SK-N-SH (cell line): Measurements from ENCODE around the gene FNDC11.

Experiments
- CTCF ChIP-seq: fragments of 200-600 bp; sonication (generic); IDR thresholded peaks from 2 replicates; pipeline ENCODE4 v1.6.1; 2017; ENCODE audit warnings: antibody characterized with exemption, mild to moderate bottlenecking, moderate library complexity
- FOXM1 ChIP-seq: IDR thresholded peaks from 2 replicates; pipeline ENCODE4 v1.4.0; 2012; ENCODE audit warnings: low read depth, mild to moderate bottlenecking
- JUND ChIP-seq: IDR thresholded peaks from 2 replicates; pipeline ENCODE4 v1.4.0; 2012
- NRF1 ChIP-seq: IDR thresholded peaks from 2 replicates; pipeline ENCODE4 v1.6.1; 2012; ENCODE audit warnings: low read depth, mild to moderate bottlenecking, low read length
- POLR2AphosphoS5 ChIP-seq: IDR thresholded peaks from 2 replicates; pipeline ENCODE4 v1.6.1; 2012; ENCODE audit warnings: low read depth, low read length
- RXRA ChIP-seq: IDR thresholded peaks from 2 replicates; pipeline ENCODE4 v1.4.0; 2012; ENCODE audit warnings: low read depth, mild to moderate bottlenecking, borderline replicate concordance

GRCh38 chr20:63552481-63553249 is 1.3 kb upstream of the FNDC11 start:
- TF ChIP-seq NRF1: no peak
- TF ChIP-seq CTCF: no peak
- TF ChIP-seq FOXM1: no peak
- no peak for TF ChIP-seq RXRA
- no peak for TF ChIP-seq JUND
- no peak for TF ChIP-seq POLR2AphosphoS5
